Measurements from ENCODE around the gene ZNF710. TPM values are rescaled to one million over a fixed set of nuclear protein-coding genes. Genes with fewer than 3 reads are reported as not detected.

ZNF710 gene
- total RNA-seq, 2 donors from 2014 or later = 3.4 to 5.2 TPM

DNA sequence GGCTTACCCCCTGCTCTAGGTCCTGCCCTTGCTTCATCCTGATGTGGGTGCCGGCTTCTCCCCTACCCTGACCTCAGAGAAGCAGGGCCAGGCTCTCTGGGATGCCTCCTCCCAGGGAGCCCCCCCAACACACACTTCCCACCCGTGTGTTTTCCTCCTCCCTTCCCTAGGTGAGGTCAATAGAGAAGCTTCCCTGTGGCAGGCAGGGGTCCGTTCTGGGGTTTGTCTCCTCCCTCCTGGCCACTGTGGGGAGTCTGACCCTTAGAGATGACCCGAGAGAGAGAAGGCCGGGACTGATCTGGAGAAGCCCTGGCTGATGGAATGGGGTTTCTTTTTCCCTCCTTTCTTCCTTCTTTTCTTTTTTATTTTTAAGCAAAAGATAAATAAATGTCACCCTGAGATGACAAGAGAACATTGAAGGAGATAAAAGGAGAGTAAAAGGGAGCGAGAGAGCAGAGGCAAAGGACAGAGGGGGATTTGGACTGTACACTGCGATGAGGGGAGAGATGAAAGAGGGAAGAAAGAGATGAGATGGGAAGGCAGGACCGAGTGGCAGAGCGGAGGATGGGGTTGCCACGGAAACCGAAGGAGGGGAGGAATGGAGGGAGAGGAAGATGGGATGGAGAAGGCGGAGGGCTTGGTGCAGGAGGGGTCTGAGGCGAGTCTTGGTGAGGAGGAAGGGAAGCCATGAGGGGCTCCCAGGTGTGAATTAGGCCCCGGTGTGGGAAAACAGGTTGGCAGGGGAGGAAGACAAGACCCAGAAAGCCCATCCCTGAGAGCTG is 52.8 kb downstream of the ZNF710 start:
- TF ChIP-seq, protein P1, sequence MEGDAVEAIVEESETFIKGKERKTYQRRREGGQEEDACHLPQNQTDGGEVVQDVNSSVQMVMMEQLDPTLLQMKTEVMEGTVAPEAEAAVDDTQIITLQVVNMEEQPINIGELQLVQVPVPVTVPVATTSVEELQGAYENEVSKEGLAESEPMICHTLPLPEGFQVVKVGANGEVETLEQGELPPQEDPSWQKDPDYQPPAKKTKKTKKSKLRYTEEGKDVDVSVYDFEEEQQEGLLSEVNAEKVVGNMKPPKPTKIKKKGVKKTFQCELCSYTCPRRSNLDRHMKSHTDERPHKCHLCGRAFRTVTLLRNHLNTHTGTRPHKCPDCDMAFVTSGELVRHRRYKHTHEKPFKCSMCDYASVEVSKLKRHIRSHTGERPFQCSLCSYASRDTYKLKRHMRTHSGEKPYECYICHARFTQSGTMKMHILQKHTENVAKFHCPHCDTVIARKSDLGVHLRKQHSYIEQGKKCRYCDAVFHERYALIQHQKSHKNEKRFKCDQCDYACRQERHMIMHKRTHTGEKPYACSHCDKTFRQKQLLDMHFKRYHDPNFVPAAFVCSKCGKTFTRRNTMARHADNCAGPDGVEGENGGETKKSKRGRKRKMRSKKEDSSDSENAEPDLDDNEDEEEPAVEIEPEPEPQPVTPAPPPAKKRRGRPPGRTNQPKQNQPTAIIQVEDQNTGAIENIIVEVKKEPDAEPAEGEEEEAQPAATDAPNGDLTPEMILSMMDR (IDR thresholded peaks at IDR 0.05) = no peak
- Histone ChIP-seq H3K36me3 (no peaks in the 10 kb centered on the region), H3K9me3 (no peaks in the 10 kb centered on the region), H3K27ac (no peak overlapping the region), H3K4me1 (peaks cover 0 to 9% of the 10 kb centered on the region in 2 donors), H3K27me3 (no peaks in the 10 kb centered on the region), H3K4me3 (no peak overlapping the region)
- no peak for DNase-seq (ENCODE audit: low spot score)

DNA sequence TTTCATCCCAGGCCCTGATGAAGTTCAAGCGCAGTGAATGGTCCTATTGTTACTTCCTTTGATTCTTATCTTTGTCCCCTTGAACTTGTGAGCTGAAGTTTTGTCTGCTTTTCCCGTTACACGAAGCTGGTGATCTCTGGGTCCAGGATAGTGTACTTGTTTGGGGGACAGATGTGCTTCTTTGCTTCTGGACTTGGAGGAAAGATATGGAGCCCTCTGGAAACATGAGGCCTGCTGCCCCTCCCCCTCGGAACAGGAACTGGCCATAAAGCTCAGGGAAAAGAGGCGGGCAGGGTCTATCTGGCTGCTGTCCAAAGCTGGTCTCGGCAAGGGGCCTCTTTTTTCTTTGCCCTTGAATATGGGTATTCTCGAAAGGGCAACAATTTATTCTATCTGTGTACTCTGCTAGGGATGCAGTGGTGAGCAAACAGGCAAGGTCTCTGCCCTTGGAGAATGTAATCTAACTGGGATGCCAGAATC is 53.5 kb downstream of the ZNF710 start:
- no peaks in the 10 kb centered on the region for H3K36me3 ChIP-seq
- DNase-seq (ENCODE audit: low spot score) = no peak
- no peak overlapping the region for H3K27ac ChIP-seq
- TF ChIP-seq, protein P1 (IDR thresholded peaks at IDR 0.05) = no peak
- no peaks in the 10 kb centered on the region for H3K27me3 ChIP-seq
- H3K4me1 ChIP-seq = peaks cover 0 to 15% of the 10 kb centered on the region in 2 donors
- no peak overlapping the region for H3K4me3 ChIP-seq
- H3K9me3 ChIP-seq = no peaks in the 10 kb centered on the region

DNA sequence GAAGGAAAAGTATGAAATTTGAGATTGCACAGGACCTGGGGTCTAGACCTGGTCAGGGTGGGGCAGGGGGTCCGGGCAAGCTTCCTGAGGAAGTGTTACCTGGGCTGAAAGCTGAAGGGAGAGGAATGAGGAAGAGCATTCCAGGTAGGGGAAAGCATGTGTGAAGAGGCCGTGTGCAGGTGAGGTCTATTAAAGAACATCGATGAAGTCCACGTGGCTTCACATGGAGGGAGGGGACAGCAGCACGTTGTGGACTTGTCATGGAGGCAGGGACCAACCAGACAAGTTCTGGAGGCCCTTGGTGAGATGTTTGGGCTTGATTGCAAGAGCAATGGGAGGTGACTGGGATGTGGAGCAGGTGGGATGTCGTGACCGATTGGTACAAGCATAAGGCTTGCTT is 54.1 kb downstream of the ZNF710 start:
- Histone ChIP-seq H3K4me1 (peaks cover 0 to 21% of the 10 kb centered on the region in 2 donors), H3K36me3 (no peaks in the 10 kb centered on the region), H3K9me3 (no peaks in the 10 kb centered on the region), H3K27me3 (no peaks in the 10 kb centered on the region), H3K4me3 (no peak overlapping the region), H3K27ac (no peak overlapping the region)
- no peak for DNase-seq (ENCODE audit: low spot score)
- TF ChIP-seq, protein P1 (IDR thresholded peaks at IDR 0.05) = no peak

DNA sequence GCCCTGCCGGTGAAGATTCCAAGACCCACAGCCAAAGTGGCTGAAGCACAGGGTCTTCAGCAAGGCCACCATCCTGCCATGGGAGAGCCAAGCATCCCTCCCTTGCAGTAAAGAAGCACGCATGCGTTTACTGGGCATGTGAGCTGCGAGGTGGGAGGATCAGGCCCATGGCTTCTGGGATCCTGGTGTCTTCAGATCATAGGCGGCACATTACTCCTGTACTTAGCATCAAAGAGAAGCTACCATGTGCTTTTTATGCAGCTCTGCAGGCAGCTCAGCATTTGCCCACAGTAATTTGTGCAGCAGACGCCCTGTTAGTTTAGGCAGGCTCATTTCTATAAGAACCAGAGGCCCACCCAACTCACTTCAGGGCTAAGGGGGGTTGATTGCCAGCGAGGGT is 55.4 kb downstream of the ZNF710 start:
- DNase-seq (ENCODE audit: low spot score) = no peak

DNA sequence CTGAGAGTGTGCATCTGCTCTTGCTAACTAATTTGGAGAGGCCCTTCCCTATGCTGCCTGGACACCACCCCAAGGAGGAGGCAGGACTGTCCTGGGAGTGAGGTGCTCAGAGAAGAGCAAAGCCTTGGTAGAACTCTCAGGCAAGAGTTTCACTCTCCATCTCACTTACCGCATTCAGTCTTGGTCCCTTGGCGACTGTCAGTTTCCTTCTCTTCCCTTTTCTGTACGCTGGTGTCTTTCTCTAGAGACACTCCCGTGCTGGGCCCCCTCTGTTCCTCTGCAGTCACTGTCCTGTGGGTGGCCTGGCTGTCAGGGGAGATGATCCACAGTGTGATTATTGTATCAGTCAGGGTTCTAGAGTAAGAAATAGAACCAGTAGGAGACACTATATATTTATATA is 57.2 kb downstream of the ZNF710 start:
- DNase-seq (ENCODE audit: low spot score) = no peak
- H3K9me3 ChIP-seq = no peaks in the 10 kb centered on the region
- no peaks in the 10 kb centered on the region for H3K36me3 ChIP-seq
- TF ChIP-seq, protein P1 (IDR thresholded peaks at IDR 0.05) = no peak
- no peaks in the 10 kb centered on the region for H3K27me3 ChIP-seq
- no peak overlapping the region for H3K4me3 ChIP-seq
- H3K4me1 ChIP-seq = peaks cover 0 to 49% of the 10 kb centered on the region in 2 donors
- H3K27ac ChIP-seq = no peak overlapping the region

More for the DNA sequence above, 55.4 kb downstream of the ZNF710 start:
- H3K4me3 ChIP-seq = no peak overlapping the region
- H3K27ac ChIP-seq = no peak overlapping the region
- no peaks in the 10 kb centered on the region for H3K36me3 ChIP-seq
- TF ChIP-seq, protein P1 (IDR thresholded peaks at IDR 0.05) = no peak
- H3K27me3 ChIP-seq = no peaks in the 10 kb centered on the region
- no peaks in the 10 kb centered on the region for H3K9me3 ChIP-seq
- H3K4me1 ChIP-seq = peaks cover 0 to 31% of the 10 kb centered on the region in 2 donors
